ENCODE results near the gene FAM210B.

DNA sequence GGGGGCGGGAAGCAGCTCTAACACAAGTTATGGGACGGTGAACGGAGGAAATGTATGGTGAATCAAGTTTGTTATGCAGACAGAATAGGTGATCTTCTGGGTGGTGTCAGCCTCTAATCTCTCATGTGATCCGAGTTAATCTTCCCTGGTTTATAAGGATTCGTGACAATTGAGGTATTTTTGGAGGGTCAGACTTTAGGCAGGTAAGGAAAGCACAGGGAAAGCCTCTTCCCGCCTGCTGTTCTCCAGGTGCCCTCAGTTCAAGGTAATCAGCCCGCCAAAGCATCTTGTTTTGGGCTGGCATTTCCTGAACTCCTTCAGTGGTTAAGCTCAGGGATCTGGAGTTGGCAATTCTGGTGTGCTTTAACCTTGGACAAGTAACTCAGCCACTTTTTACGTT, 34.9 kb downstream of the FAM210B start:
- TF ChIP-seq, protein P1, sequence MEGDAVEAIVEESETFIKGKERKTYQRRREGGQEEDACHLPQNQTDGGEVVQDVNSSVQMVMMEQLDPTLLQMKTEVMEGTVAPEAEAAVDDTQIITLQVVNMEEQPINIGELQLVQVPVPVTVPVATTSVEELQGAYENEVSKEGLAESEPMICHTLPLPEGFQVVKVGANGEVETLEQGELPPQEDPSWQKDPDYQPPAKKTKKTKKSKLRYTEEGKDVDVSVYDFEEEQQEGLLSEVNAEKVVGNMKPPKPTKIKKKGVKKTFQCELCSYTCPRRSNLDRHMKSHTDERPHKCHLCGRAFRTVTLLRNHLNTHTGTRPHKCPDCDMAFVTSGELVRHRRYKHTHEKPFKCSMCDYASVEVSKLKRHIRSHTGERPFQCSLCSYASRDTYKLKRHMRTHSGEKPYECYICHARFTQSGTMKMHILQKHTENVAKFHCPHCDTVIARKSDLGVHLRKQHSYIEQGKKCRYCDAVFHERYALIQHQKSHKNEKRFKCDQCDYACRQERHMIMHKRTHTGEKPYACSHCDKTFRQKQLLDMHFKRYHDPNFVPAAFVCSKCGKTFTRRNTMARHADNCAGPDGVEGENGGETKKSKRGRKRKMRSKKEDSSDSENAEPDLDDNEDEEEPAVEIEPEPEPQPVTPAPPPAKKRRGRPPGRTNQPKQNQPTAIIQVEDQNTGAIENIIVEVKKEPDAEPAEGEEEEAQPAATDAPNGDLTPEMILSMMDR (IDR thresholded peaks at IDR 0.05; ENCODE audit: insufficient read depth, low read length): no peak
- TF ChIP-seq POLR2AphosphoS5 (IDR thresholded peaks at IDR 0.05; ENCODE audit: low read depth) (no peak), SPI1 (IDR thresholded peaks at IDR 0.05; ENCODE audit: borderline replicate concordance, low read depth) (no peak)
